HCT116 (cell line): ENCODE results near the gene CISD1. TPM values are rescaled to one million over a fixed set of nuclear protein-coding genes. Genes with fewer than 3 reads are reported as not detected.

ENCODE experiments used
- ATAC-seq: fragments of 200-7000 bp; cut with Tn5 transposase; 2 replicates; pipeline ENCODE4 v1.9.1; 2020; ENCODE audit warnings: mild to moderate bottlenecking, moderate library complexity
- BruUV-seq: library from RNA; stranded (reverse); fragments of 400-500 nt; replicated peaks from 2 replicates; lab custom pipeline; 2021; lab: Mats Ljungman, UMichigan
- CTCF ChIA-PET: fragments of 300-600 bp; sonication (Branson Sonifier 250); formaldehyde crosslinking; loops from one replicate; lab custom pipeline; 2021; ENCODE audit warnings: antibody characterized with exemption; lab: Charles Lee
- POLR2A ChIA-PET: fragments of 300-600, 350-600 bp; sonication (Branson Sonifier 250); formaldehyde crosslinking; loops from one replicate; lab custom pipeline; 2021; ENCODE audit warnings: antibody characterized with exemption; lab: Charles Lee
- RAD21 ChIA-PET, 2 experiments: fragments of 300-600 bp; sonication (Branson Sonifier 250); formaldehyde crosslinking; loops; one replicate each; lab custom pipeline; 2023; ENCODE audit warnings: low total read pairs in 2 of 2; ENCODE audit not compliant: uncharacterized antibody in 2 of 2, unreplicated experiment in 2 of 2, low non-redundant PET in 1 of 2; lab: Charles Lee
- DNase-seq: peaks from one replicate; pipeline ENCODE4 v3.0.0-alpha.2; 2010; ENCODE audit warnings: low read depth, low spot score
- H2AFZ ChIP-seq: fragments of 200-600 bp; shearing (Covaris generic), sonication (generic); 2 replicates; pipeline ENCODE4 v1.6.1; 2017; ENCODE audit warnings: low read depth, mixed run types, mixed read lengths, antibody characterized with exemption, low read length; ENCODE audit not compliant: poor library complexity, severe bottlenecking
- H3K27ac ChIP-seq: 2 replicates; pipeline ENCODE4 v1.5.1; 2012; ENCODE audit warnings: low read depth, low read length
- H3K27me3 ChIP-seq: fragments of 200-600 bp; sonication (generic); 2 replicates; pipeline ENCODE4 v1.6.1; 2016; ENCODE audit warnings: mixed run types, low read length, mixed read lengths; ENCODE audit not compliant: insufficient read depth
- H3K36me3 ChIP-seq, 2 experiments: fragments of 200-500 bp in 1 of 2; fragments of 200-600 bp in 1 of 2; sonication (Bioruptor generic) in 1 of 2; sonication (generic) in 1 of 2; 2 replicates each; pipeline versions ENCODE4 v1.5.1 to v1.6.1; 2014 to 2016; ENCODE audit warnings: low read length in 2 of 2, inconsistent platforms in 1 of 2, mixed read lengths in 1 of 2, mixed run types in 1 of 2; ENCODE audit not compliant: insufficient read depth in 2 of 2, control insufficient read depth in 1 of 2
- H3K4me1 ChIP-seq, 2 experiments: fragments of 200-600 bp in 1 of 2; sonication (generic) in 1 of 2; 2 replicates each; pipeline versions ENCODE4 v1.5.1 to v1.6.1; 2012 to 2017; ENCODE audit warnings: low read length in 2 of 2, inconsistent platforms in 1 of 2, mild to moderate bottlenecking in 1 of 2, mixed read lengths in 1 of 2, mixed run types in 1 of 2, moderate library complexity in 1 of 2; ENCODE audit not compliant: insufficient read depth in 2 of 2, control insufficient read depth in 1 of 2
- H3K4me2 ChIP-seq: fragments of 200-600 bp; sonication (generic); 2 replicates; pipeline ENCODE4 v1.6.1; 2017; ENCODE audit warnings: mixed run types, low read length, mixed read lengths
- H3K4me3 ChIP-seq, 2 experiments: fragments of 200-600 bp in 1 of 2; sonication (generic) in 1 of 2; replicated peaks in 1 of 2; 2 replicates each; pipeline ENCODE4 v1.5.1; 2011 to 2016; ENCODE audit warnings: low read length in 2 of 2, control low read depth in 1 of 2, low read depth in 1 of 2, mild to moderate bottlenecking in 1 of 2, mixed read lengths in 1 of 2, mixed run types in 1 of 2
- H3K79me2 ChIP-seq: fragments of 200-600 bp; sonication (generic); 2 replicates; pipeline ENCODE4 v1.6.1; 2017; ENCODE audit warnings: mild to moderate bottlenecking, mixed run types, low read length, moderate library complexity, mixed read lengths; ENCODE audit not compliant: insufficient read depth
- H3K9ac ChIP-seq: fragments of 200-600 bp; sonication (generic); 2 replicates; pipeline ENCODE4 v1.6.1; 2016; ENCODE audit warnings: low read length, mixed read lengths
- H3K9me2 ChIP-seq: fragments of 200-600 bp; sonication (generic), shearing (Covaris generic); 2 replicates; pipeline ENCODE4 v1.6.1; 2017; ENCODE audit warnings: mixed run types, mild to moderate bottlenecking, moderate library complexity; ENCODE audit not compliant: insufficient read depth
- H3K9me3 ChIP-seq, 2 experiments: fragments of 200-500 bp in 1 of 2; fragments of 200-600 bp in 1 of 2; sonication (Bioruptor generic) in 1 of 2; sonication (generic) in 1 of 2; 2 replicates each; pipeline ENCODE4 v1.6.1; 2014 to 2017; ENCODE audit warnings: low read length in 2 of 2, mixed read lengths in 2 of 2, inconsistent platforms in 1 of 2, low read depth in 1 of 2, mild to moderate bottlenecking in 1 of 2, mixed run types in 1 of 2, moderate library complexity in 1 of 2; ENCODE audit not compliant: control insufficient read depth in 1 of 2, insufficient read depth in 1 of 2
- H4K20me1 ChIP-seq: fragments of 200-600 bp; sonication (generic), shearing (Covaris generic); 2 replicates; pipeline ENCODE4 v1.6.1; 2017; ENCODE audit warnings: mixed run types, mild to moderate bottlenecking, moderate library complexity; ENCODE audit not compliant: insufficient read depth
- ATF3 ChIP-seq: IDR thresholded peaks from 2 replicates; pipeline ENCODE4 v1.6.1; 2012
- CBX3 ChIP-seq: IDR thresholded peaks from 2 replicates; pipeline ENCODE4 v1.6.1; 2012; ENCODE audit warnings: low read depth
- CEBPB ChIP-seq: IDR thresholded peaks from 2 replicates; pipeline ENCODE4 v1.6.1; 2012; ENCODE audit warnings: low read depth
- EGR1 ChIP-seq: IDR thresholded peaks from 2 replicates; pipeline ENCODE4 v1.6.1; 2012; ENCODE audit warnings: low read depth
- EZH2 ChIP-seq: fragments of 200-600 bp; sonication (generic); IDR thresholded peaks from 2 replicates; pipeline ENCODE4 v1.6.1; 2017; ENCODE audit warnings: antibody characterized with exemption, mixed run types
- EZH2phosphoT487 ChIP-seq: fragments of 200-600 bp; IDR thresholded peaks from 2 replicates; pipeline ENCODE4 v1.6.1; 2018; ENCODE audit warnings: antibody characterized with exemption, borderline replicate concordance
- FOSL1 ChIP-seq: IDR thresholded peaks from 2 replicates; pipeline ENCODE4 v1.6.1; 2012; ENCODE audit warnings: low read depth
- JUND ChIP-seq: IDR thresholded peaks from 2 replicates; pipeline ENCODE4 v1.6.1; 2012
- POLR2A ChIP-seq: IDR thresholded peaks from 2 replicates; pipeline ENCODE4 v1.7.0; 2011; ENCODE audit warnings: borderline replicate concordance; ENCODE audit not compliant: insufficient read depth, insufficient read length; ENCODE audit errors: extremely low read depth
- POLR2AphosphoS5 ChIP-seq: IDR thresholded peaks from 2 replicates; pipeline ENCODE4 v1.6.1; 2011; ENCODE audit warnings: mild to moderate bottlenecking, low read depth, low read length, moderate library complexity
- RAD21 ChIP-seq: IDR thresholded peaks from 2 replicates; pipeline ENCODE4 v1.6.1; 2012; ENCODE audit warnings: low read depth, mild to moderate bottlenecking
- SP1 ChIP-seq: IDR thresholded peaks from 2 replicates; pipeline ENCODE4 v1.6.1; 2012; ENCODE audit warnings: low read depth
- SRF ChIP-seq: IDR thresholded peaks from 2 replicates; pipeline ENCODE4 v1.6.1; 2012; ENCODE audit warnings: low read depth
- TCF7L2 ChIP-seq: IDR thresholded peaks from 2 replicates; pipeline ENCODE4 v1.7.0; 2011; ENCODE audit warnings: borderline replicate concordance, inconsistent platforms; ENCODE audit not compliant: insufficient read depth, insufficient read length; ENCODE audit errors: extremely low read depth
- YY1 ChIP-seq: IDR thresholded peaks from 2 replicates; pipeline ENCODE4 v1.6.1; 2011; ENCODE audit warnings: low read length, low read depth, moderate library complexity, mild to moderate bottlenecking; ENCODE audit not compliant: insufficient replicate concordance; ENCODE audit errors: extremely low read depth
- ZBTB33 ChIP-seq: IDR thresholded peaks from 2 replicates; pipeline ENCODE4 v1.6.1; 2011; ENCODE audit warnings: mild to moderate bottlenecking, low read length, moderate library complexity; ENCODE audit not compliant: insufficient replicate concordance; ENCODE audit errors: extremely low read depth
- ZFX ChIP-seq: fragments of 450-650 bp; IDR thresholded peaks from 2 replicates; pipeline ENCODE4 v1.6.1; 2017
- intact Hi-C: fragments of 100-400 bp; cut with micrococcal nuclease; formaldehyde crosslinking; loops from 2 replicates; pipeline ENCODE4 v1.10.0; 2022
- total RNA-seq: library from RNA; stranded (reverse); gene quantifications from one replicate; pipeline ENCODE4 v1.2.1, GENCODE V29; 2021; ENCODE audit not compliant: unreplicated experiment
- TF ChIP-seq, protein P1 (sequence below): IDR thresholded peaks from 2 replicates; pipeline ENCODE4 v1.6.1; 2012
- TF ChIP-seq, protein P2 (sequence below): IDR thresholded peaks from 2 replicates; pipeline ENCODE4 v1.6.1; 2012; ENCODE audit warnings: low read depth

Gene CISD1
- total RNA-seq, 1 experiment from 2014 or later = 47.3 TPM

- TF ChIP-seq SP1 (peak; percentile 44; the same call in 1 of the 2 replicates), JUND (no peak), TCF7L2 (no peak), CBX3 (0 out of 2 replicates have a peak, but pooled peaks have one; percentile 22)
These were observed 1.1 kb upstream of the CISD1 start, which contains the start of gene IPMK (continued) for GRCh38 chr10:58267713-58268453.

DNA sequence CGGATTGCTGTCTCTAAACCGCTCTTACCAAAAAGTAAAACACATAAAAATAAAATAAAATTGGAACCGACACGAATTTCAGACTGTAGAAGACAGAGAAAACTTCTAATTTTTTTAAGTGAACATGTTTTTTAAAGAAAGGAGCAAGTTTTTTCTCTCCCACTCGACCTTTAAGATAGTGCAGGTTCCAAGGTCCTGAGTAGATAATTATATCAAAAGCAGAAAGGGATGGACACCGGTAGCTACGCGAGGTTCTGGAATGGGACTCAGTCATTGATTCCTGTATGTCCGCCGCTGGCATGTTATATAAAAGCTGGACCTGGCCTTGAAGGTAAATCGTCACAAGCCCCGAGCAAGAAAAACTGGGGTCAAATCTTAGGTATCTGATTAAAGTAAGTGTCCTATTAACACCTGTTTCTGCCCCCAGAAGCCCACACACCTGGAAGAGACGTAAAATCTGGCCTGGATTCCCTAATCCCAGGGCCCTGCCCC, 462 bp upstream of the CISD1 start:
- H4K20me1 ChIP-seq = no peaks in the 10 kb centered on the region
- H3K4me1 ChIP-seq = peaks cover 16 to 28% of the 10 kb centered on the region in 2 experiments
- H3K9ac ChIP-seq = peak overlapping the region; percentile 73
- DNase-seq (no peak), ATAC-seq (peak; percentile 48)
- BruUV-seq = no TSS peak
- RAD21 ChIA-PET = no interaction called here
- no peaks in the 10 kb centered on the region for H3K9me3 ChIP-seq
- H3K27ac ChIP-seq = peak overlapping the region; percentile 44; the same call in 1 of the 2 replicates
- H3K9me2 ChIP-seq = no peaks in the 10 kb centered on the region
- no peaks in the 10 kb centered on the region for H3K36me3 ChIP-seq
- CTCF ChIA-PET = interaction anchor here (1.0 to 1.9 kb wide), 4 partner anchors 21 to 91 kb away, joined by 3 to 8 read pairs (median 4); no protein-coding TSS in a partner anchor
- POLR2A ChIA-PET = interaction anchor here (0.9 to 1.2 kb wide), 3 partner anchors 9 to 67 kb away, joined by 3 to 4 read pairs (median 3); partner anchors contain the start of gene UBE2D1
- intact Hi-C loops = loop anchor here (2.0 kb wide), 1 partner anchor 66 kb away; the partner anchor contains the start of gene UBE2D1
- H3K4me3 ChIP-seq = peak overlapping the region; percentile 74 to 81
- peak overlapping the region; percentile 91 for H2AFZ ChIP-seq
- TF ChIP-seq CBX3 = no peak
- TF ChIP-seq SP1 = no peak
- no peak for TF ChIP-seq TCF7L2
- TF ChIP-seq EZH2 = no peak
- TF ChIP-seq EZH2phosphoT487 = no peak
- TF ChIP-seq YY1 = no peak
- no peak for TF ChIP-seq ZFX
- no peak for TF ChIP-seq POLR2A
- TF ChIP-seq CEBPB = no peak
- no peak for TF ChIP-seq SRF
- no peak for TF ChIP-seq POLR2AphosphoS5
- no peak for TF ChIP-seq ZBTB33
- TF ChIP-seq, protein P1, sequence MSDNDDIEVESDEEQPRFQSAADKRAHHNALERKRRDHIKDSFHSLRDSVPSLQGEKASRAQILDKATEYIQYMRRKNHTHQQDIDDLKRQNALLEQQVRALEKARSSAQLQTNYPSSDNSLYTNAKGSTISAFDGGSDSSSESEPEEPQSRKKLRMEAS = no peak
- TF ChIP-seq FOSL1 = no peak
- TF ChIP-seq RAD21 = no peak
- TF ChIP-seq ATF3 = no peak
- TF ChIP-seq EGR1 = no peak
- TF ChIP-seq, protein P2, sequence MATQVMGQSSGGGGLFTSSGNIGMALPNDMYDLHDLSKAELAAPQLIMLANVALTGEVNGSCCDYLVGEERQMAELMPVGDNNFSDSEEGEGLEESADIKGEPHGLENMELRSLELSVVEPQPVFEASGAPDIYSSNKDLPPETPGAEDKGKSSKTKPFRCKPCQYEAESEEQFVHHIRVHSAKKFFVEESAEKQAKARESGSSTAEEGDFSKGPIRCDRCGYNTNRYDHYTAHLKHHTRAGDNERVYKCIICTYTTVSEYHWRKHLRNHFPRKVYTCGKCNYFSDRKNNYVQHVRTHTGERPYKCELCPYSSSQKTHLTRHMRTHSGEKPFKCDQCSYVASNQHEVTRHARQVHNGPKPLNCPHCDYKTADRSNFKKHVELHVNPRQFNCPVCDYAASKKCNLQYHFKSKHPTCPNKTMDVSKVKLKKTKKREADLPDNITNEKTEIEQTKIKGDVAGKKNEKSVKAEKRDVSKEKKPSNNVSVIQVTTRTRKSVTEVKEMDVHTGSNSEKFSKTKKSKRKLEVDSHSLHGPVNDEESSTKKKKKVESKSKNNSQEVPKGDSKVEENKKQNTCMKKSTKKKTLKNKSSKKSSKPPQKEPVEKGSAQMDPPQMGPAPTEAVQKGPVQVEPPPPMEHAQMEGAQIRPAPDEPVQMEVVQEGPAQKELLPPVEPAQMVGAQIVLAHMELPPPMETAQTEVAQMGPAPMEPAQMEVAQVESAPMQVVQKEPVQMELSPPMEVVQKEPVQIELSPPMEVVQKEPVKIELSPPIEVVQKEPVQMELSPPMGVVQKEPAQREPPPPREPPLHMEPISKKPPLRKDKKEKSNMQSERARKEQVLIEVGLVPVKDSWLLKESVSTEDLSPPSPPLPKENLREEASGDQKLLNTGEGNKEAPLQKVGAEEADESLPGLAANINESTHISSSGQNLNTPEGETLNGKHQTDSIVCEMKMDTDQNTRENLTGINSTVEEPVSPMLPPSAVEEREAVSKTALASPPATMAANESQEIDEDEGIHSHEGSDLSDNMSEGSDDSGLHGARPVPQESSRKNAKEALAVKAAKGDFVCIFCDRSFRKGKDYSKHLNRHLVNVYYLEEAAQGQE = no peak
- H3K27me3 ChIP-seq = no peaks in the 10 kb centered on the region
- H3K79me2 ChIP-seq = peaks cover 57% of the 10 kb centered on the region
- H3K4me2 ChIP-seq = peak overlapping the region; percentile 97
